Ovary (tissue), 9 donors: ENCODE results near the gene FGFR3. TPM values are rescaled to one million over a fixed set of nuclear protein-coding genes. Genes with fewer than 3 reads are reported as not detected.

Source experiments
- DNase-seq, 5 donors: peaks; one replicate each; pipeline ENCODE4 v3.0.0-alpha.2; 2019 to 2020
- H3K27ac ChIP-seq, 2 donors: fragments of 200-600 bp; one replicate each; pipeline versions ENCODE4 v1.5.1 to v1.8.0; 2019 to 2022
- H3K27me3 ChIP-seq: fragments of 200-600 bp; one replicate; pipeline ENCODE4 v1.8.0; 2022
- H3K36me3 ChIP-seq: fragments of 200-600 bp; sonication (generic); one replicate; pipeline ENCODE4 v1.5.1; 2019
- H3K4me1 ChIP-seq: one replicate; pipeline ENCODE4 v1.8.1; 2013; ENCODE audit warnings: mild to moderate bottlenecking, moderate library complexity; ENCODE audit not compliant: insufficient read depth
- H3K4me3 ChIP-seq: fragments of 200-600 bp; sonication (generic); one replicate; pipeline ENCODE4 v1.5.1; 2017
- H3K9me3 ChIP-seq, 2 donors: fragments of 200-600 bp in 1 of 2; sonication (generic) in 1 of 2; one replicate each; pipeline versions ENCODE4 v1.5.1 to v1.8.1; 2013 to 2019; ENCODE audit warnings: mild to moderate bottlenecking in 1 of 2, moderate library complexity in 1 of 2
- EP300 ChIP-seq: sonication (generic); formaldehyde crosslinking; IDR thresholded peaks from one replicate; pipeline ENCODE4 v1.6.1; 2017; ENCODE audit warnings: antibody characterized with exemption
- POLR2A ChIP-seq: fragments of 450-650 bp; IDR thresholded peaks from one replicate; pipeline ENCODE4 v1.6.1; 2017; ENCODE audit warnings: antibody characterized with exemption, mild to moderate bottlenecking, moderate library complexity
- WGBS, 3 donors: extraction: QIAGEN DNeasy Blood & Tissue Kit in 1 of 3; methylation state at CpG; one replicate each; pipeline versions ENCODE4 v1.1.5 to v1.1.7; 2013 to 2017; 5-methylcytosine and 5-hydroxymethylcytosine counted together
- intact Hi-C, 4 donors: fragments of 100-400 bp; cut with DNase I; formaldehyde crosslinking; loops; one replicate each; pipeline versions ENCODE4 v1.11.0 to v1.15.1; 2022 to 2023
- polyA plus RNA-seq, 2 donors: library from polyadenylated mRNA; stranded (reverse); fragments of 200-250 nt in 1 of 2; fragments of 350-450 nt in 1 of 2; fragmentation: Illumina TruSeq in 1 of 2; extraction: RNeasy Lipid Tissue Mini Kit (QIAGEN cat#74804) in 1 of 2; gene quantifications; one replicate each; pipeline ENCODE4 v1.2.3, GENCODE V29; 2013 to 2014
- total RNA-seq, 7 donors: library from RNA; depleted of rRNA in 2 of 7; stranded (reverse); fragments of >200 nt in 2 of 7; fragmentation: NEBNext Ultra II Directional in 3 of 7; extraction: Animal tissue kit (Norgen Biotek cat#: 25700) in 3 of 7; gene quantifications; one replicate each; pipeline versions ENCODE4 v1.1.0 to v1.2.4, GENCODE V29; 2016 to 2023
- TF ChIP-seq, protein P1 (sequence below), 3 donors: fragments of 450-650 bp in 2 of 3; fragments of 200-600 bp in 1 of 3; IDR thresholded peaks; one replicate each; pipeline versions ENCODE4 v1.5.1 to v1.8.0; 2016 to 2022; ENCODE audit warnings: antibody characterized with exemption in 3 of 3, mild to moderate bottlenecking in 1 of 3
- donor health status: DM: no; HTN: no; CAD: no; lungs with moderate emphysema.
- donor health status: DM: no; HTN: no; CAD: no.
- donor health status: Bipolar disorder and iron deficiency.
- donor health status: DM: yes; HTN: yes; CAD: no.
- donor health status: DM: no; HTN: no; CAD: no.
- donor health status: DM: yes; HTN: yes; CAD: no.

The FGFR3 gene
- total and polyA plus RNA-seq, 9 donors: 0.12 to 9.2 (median 0.57) TPM

DNA sequence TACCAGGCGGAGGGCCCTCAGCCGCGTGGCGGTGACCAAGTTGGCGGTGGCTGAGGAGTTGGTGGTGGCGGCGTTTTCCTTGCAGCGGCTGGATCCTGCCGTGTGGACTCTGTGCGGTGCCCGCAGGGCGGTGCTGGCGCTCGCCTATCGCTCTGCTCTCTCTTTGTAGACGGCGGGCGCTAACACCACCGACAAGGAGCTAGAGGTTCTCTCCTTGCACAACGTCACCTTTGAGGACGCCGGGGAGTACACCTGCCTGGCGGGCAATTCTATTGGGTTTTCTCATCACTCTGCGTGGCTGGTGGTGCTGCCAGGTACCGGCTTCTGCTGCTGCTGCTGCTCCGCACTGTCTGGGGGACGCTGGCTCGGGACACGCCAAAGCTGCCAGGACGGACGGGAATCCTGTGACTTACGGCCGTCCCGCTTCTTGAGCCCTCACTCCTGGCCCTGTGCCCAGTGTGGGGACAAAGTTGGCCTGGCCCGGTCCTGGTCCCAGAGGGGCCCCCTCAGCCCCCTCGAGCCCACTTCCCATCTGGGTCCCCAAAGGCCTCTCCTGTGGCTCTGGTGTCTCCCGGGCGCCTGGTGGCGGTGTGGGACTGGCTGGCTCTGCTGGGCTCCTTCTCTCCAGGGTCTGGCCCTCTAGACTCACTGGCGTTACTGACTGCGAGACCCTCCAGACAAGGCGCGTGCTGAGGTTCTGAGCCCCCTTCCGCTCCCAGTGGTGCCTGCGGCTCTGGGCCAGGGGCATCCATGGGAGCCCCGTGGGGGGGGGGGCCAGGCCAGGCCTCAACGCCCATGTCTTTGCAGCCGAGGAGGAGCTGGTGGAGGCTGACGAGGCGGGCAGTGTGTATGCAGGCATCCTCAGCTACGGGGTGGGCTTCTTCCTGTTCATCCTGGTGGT is 10.7 kb downstream of the FGFR3 start:
- DNase-seq: no peak
- 88 to 89% (median 89%) methylated on average over 51 of the region's 51 CpGs for WGBS, 3 donors
- Histone ChIP-seq H3K27me3 (no peaks in the 10 kb centered on the region), H3K4me3 (no peak overlapping the region), H3K4me1 (no peaks in the 10 kb centered on the region), H3K36me3 (no peaks in the 10 kb centered on the region), H3K9me3 (no peaks in the 10 kb centered on the region), H3K27ac (no peak overlapping the region)
- TF ChIP-seq, protein P1, sequence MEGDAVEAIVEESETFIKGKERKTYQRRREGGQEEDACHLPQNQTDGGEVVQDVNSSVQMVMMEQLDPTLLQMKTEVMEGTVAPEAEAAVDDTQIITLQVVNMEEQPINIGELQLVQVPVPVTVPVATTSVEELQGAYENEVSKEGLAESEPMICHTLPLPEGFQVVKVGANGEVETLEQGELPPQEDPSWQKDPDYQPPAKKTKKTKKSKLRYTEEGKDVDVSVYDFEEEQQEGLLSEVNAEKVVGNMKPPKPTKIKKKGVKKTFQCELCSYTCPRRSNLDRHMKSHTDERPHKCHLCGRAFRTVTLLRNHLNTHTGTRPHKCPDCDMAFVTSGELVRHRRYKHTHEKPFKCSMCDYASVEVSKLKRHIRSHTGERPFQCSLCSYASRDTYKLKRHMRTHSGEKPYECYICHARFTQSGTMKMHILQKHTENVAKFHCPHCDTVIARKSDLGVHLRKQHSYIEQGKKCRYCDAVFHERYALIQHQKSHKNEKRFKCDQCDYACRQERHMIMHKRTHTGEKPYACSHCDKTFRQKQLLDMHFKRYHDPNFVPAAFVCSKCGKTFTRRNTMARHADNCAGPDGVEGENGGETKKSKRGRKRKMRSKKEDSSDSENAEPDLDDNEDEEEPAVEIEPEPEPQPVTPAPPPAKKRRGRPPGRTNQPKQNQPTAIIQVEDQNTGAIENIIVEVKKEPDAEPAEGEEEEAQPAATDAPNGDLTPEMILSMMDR (IDR thresholded peaks at IDR 0.05): no peak
- no peak for TF ChIP-seq POLR2A
- no peak for TF ChIP-seq EP300
- intact Hi-C loops: no loop called here

DNA sequence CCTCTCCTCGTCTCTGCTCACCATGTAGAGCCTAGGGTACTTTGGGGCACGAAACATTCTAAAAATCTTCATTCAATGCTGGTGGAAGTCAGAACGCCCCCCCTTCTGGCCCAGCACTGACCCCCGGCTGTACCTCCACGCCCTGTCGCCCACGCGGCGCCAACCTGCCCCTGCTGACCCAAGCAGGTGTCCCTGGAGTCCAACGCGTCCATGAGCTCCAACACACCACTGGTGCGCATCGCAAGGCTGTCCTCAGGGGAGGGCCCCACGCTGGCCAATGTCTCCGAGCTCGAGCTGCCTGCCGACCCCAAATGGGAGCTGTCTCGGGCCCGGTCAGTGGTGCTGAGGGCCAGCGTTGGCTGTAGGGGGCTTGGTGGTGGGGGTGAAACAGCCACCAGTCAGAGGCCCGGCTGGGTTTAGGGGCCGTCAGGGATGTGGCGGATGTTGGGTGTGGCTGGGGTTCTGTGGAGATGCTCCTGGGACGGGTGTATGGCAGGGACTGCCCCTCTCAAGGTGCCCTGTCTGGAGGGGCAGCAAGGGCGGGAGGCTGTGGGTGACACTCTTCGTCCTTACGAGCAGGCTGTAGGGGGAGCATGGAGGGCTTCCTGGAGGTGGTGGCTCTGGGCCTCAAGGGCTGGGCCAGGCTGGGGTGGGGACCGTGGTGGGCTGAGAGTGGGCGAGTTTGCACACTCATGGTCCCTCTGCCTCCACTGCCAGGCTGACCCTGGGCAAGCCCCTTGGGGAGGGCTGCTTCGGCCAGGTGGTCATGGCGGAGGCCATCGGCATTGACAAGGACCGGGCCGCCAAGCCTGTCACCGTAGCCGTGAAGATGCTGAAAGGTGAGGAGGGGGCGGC is 11.8 kb downstream of the FGFR3 start:
- H3K36me3 ChIP-seq: no peaks in the 10 kb centered on the region
- DNase-seq: no peak
- H3K4me3 ChIP-seq: no peak overlapping the region
- H3K27me3 ChIP-seq: no peaks in the 10 kb centered on the region
- TF ChIP-seq, protein P1 (IDR thresholded peaks at IDR 0.05): no peak
- intact Hi-C loops: loop anchor here in 1 of 4 donors (5.0 kb wide), 1 partner anchor 58 kb away; no protein-coding TSS in a partner anchor
- WGBS, 3 donors: 83 to 86% (median 85%) methylated on average over 31 to 37 of the region's 37 CpGs
- H3K9me3 ChIP-seq: no peaks in the 10 kb centered on the region
- no peak overlapping the region for H3K27ac ChIP-seq
- no peaks in the 10 kb centered on the region for H3K4me1 ChIP-seq

GRCh38 chr4:1805493-1806222 is 12.6 kb downstream of the FGFR3 start:
- 88 to 90% (median 90%) methylated on average over 47 of the region's 47 CpGs for WGBS, 3 donors
- no peaks in the 10 kb centered on the region for H3K36me3 ChIP-seq
- intact Hi-C loops: loop anchor here in 1 of 4 donors (5.0 kb wide), 1 partner anchor 58 kb away; no protein-coding TSS in a partner anchor

More at GRCh38 chr4:1805493-1806222, 12.6 kb downstream of the FGFR3 start:
- H3K4me3 ChIP-seq: no peak overlapping the region
- TF ChIP-seq, protein P1 (IDR thresholded peaks at IDR 0.05): no peak
- no peak for TF ChIP-seq EP300
- TF ChIP-seq POLR2A: no peak
- H3K4me1 ChIP-seq: no peaks in the 10 kb centered on the region
- H3K9me3 ChIP-seq: no peaks in the 10 kb centered on the region
- no peak for DNase-seq
- H3K27me3 ChIP-seq: no peaks in the 10 kb centered on the region
- H3K27ac ChIP-seq: no peak overlapping the region
